Lower lobe of right lung (tissue), 2 donors: ENCODE results near the gene SYCN. TPM values are rescaled to one million over a fixed set of nuclear protein-coding genes. Genes with fewer than 3 reads are reported as not detected.
"Not testable (repeated sequence)": the region's sequence is repeated elsewhere in the genome, so short reads cannot be mapped to it uniquely, and the experiment has no call there.

Experiments
- ATAC-seq, 2 donors: fragments of 200-7000 bp; cut with Tn5 transposase; one replicate each; pipeline ENCODE4 v1.9.1; 2020 to 2022; ENCODE audit warnings: mild to moderate bottlenecking in 2 of 2, moderate library complexity in 2 of 2
- DNase-seq: peaks from one replicate; pipeline ENCODE4 v3.0.0-alpha.2; 2020
- H3K27ac ChIP-seq: fragments of 200-600 bp; one replicate; pipeline ENCODE4 v1.8.0; 2022
- H3K27me3 ChIP-seq: fragments of 200-600 bp; one replicate; pipeline ENCODE4 v1.8.0; 2022; ENCODE audit warnings: low read depth
- H3K36me3 ChIP-seq: fragments of 200-600 bp; one replicate; pipeline ENCODE4 v1.8.0; 2022; ENCODE audit warnings: mild to moderate bottlenecking
- H3K4me1 ChIP-seq: fragments of 200-600 bp; one replicate; pipeline ENCODE4 v1.8.0; 2022
- H3K4me3 ChIP-seq: fragments of 200-600 bp; one replicate; pipeline ENCODE4 v1.8.0; 2022; ENCODE audit warnings: mild to moderate bottlenecking
- H3K9me3 ChIP-seq: fragments of 200-600 bp; one replicate; pipeline ENCODE4 v1.8.0; 2022
- intact Hi-C: fragments of 100-400 bp; cut with DNase I; formaldehyde crosslinking; loops from one replicate; pipeline ENCODE4 v1.11.0; 2022
- total RNA-seq: library from RNA; stranded (reverse); fragmentation: NEBNext Ultra II Directional; extraction: Animal tissue kit (Norgen Biotek cat#: 25700); gene quantifications from one replicate; pipeline ENCODE4 v1.2.1, GENCODE V29; 2021
- TF ChIP-seq, protein P1 (sequence below): fragments of 200-600 bp; IDR thresholded peaks from one replicate; pipeline ENCODE4 v1.8.0; 2022; ENCODE audit warnings: antibody characterized with exemption, mild to moderate bottlenecking
- donor health status: DM: no; HTN: yes; CAD: no; lungs with severe emphysema.

SYCN gene
- total RNA-seq, 1 donor from 2014 or later, result not detected

DNA sequence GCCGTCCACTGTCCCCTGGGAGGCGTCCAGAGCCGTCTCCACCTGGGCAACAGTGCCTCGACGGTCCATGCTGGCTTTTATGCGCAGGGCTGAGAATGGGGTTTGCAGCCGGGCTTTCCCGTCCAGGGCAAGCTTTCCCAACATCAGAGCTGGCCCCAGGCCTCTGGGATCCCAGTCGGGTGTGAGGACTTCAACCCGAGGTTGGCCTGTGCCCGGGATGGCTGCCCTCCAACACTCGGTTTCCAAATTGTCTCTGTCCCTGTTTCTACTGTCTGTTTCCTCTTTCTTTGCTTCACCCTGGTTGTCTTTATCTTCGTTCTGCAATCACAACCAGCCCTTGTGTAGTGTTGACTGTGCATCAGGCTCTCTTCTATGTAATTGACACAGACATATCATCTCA is 44.7 kb upstream of the SYCN start, which contains the start of gene IFNL4:
TSS of gene IFNL4 (minus strand) at position 51 of the 400 bp plus-strand sequence.
- H3K27me3 ChIP-seq, result peaks cover 45% of the 10 kb centered on the region

DNA sequence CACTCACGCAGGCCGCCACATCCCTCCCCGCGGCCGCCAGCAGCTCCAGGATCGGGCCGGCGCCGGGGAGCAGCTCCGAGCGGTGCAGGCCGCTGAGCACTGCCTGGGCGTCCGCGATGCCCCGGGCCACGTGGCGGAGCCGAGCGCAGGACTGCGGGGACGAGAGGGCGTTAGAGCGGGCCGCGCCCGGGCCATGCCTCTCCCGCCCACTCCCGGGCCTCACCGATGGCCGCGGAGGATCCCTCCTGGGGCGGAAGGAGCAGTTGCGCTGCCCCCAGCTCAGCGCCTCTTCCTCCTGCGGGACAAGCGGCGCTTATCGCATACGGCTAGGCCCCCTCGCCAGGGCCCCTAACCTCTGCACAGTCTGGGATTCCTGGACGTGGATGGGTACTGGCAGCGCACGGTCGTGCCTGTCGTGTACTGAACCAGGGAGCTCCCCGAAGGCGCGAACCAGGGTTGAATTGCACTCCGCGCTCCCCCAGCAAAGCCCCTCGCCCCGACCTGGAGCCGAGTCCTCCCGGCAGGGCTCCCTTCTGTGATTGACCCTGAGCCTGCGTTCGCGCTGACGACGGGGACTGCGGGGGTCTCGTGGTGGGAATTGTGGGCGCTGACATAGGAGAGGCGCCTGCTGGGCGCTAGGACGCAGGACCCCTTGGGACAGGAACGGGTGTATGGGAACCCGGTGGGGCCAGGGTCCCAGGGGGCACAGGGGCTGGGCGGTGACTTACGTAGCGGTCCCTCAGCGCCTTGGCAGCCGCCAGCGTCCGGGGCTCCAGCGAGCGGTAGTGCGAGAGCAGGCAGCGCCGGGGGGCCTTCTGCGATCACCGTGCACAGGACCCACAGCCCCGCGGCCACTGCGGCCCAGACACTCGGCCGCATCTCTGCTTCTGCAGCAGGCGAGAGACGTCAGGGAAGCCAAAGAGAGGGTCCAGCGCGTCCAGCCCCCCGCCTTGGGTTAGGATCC is 43.9 kb upstream of the SYCN start:
- Histone ChIP-seq H3K9me3 (no peaks in the 10 kb centered on the region), H3K4me3 (peak overlapping the region; percentile 19), H3K4me1 (peaks cover 10% of the 10 kb centered on the region), H3K27me3 (peaks cover 49% of the 10 kb centered on the region), H3K36me3 (no peaks in the 10 kb centered on the region), H3K27ac (no peak overlapping the region)
- ATAC-seq (peak; percentile 69 to 71), DNase-seq (no peak)
- TF ChIP-seq, protein P1, sequence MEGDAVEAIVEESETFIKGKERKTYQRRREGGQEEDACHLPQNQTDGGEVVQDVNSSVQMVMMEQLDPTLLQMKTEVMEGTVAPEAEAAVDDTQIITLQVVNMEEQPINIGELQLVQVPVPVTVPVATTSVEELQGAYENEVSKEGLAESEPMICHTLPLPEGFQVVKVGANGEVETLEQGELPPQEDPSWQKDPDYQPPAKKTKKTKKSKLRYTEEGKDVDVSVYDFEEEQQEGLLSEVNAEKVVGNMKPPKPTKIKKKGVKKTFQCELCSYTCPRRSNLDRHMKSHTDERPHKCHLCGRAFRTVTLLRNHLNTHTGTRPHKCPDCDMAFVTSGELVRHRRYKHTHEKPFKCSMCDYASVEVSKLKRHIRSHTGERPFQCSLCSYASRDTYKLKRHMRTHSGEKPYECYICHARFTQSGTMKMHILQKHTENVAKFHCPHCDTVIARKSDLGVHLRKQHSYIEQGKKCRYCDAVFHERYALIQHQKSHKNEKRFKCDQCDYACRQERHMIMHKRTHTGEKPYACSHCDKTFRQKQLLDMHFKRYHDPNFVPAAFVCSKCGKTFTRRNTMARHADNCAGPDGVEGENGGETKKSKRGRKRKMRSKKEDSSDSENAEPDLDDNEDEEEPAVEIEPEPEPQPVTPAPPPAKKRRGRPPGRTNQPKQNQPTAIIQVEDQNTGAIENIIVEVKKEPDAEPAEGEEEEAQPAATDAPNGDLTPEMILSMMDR, result no peak
- intact Hi-C loops, result no loop called here

More for the DNA sequence above, 44.7 kb upstream of the SYCN start, which contains the start of gene IFNL4:
- Histone ChIP-seq H3K36me3 (no peaks in the 10 kb centered on the region), H3K27ac (no peak within 1 kb of the TSS), H3K4me3 (peak within 1 kb of the TSS; percentile 19), H3K9me3 (no peaks in the 10 kb centered on the region), H3K4me1 (peaks cover 10% of the 10 kb centered on the region)
- DNase-seq, result no peak
- ATAC-seq, result no peak
- intact Hi-C loops, result no loop called here
- TF ChIP-seq, protein P1, result no peak

DNA sequence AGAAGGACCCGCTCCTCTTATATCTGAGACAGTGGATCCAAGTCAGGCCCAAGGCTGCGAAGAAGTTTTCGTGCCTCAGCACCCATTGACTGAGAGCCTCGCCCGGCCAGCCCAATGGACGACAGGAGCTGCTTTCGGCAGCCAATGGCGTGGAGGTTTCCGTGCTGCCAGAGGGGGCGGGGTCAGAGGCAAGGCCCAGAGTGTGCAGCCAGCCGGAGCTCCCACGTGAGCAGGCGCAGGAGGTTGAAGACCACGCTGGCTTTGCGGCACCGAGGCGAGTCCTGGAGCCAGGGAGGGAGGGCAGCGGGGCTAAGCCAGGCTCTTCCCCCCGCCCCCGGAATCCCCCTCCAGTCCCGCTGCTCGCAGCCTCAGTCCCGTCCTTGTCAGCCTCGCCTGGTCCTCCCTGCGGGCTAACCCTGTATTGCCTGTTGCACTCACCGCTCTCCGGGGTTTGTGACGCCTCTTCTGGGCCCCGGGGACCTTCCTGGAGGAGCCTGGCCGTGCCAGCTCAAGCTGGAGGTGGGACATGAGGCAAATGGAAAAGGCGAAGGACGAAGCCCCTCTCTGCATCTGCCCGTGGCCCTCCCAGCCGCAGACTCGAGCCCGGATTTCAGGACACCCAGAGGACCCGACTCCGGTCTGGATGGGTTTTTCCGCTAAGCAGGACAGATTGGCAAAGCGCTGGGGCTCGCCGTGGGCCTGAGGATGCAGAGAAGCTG is 43.0 kb upstream of the SYCN start:
- peak; percentile 53 to 63 for ATAC-seq
- peak overlapping the region; percentile 19 for H3K4me3 ChIP-seq

DNA sequence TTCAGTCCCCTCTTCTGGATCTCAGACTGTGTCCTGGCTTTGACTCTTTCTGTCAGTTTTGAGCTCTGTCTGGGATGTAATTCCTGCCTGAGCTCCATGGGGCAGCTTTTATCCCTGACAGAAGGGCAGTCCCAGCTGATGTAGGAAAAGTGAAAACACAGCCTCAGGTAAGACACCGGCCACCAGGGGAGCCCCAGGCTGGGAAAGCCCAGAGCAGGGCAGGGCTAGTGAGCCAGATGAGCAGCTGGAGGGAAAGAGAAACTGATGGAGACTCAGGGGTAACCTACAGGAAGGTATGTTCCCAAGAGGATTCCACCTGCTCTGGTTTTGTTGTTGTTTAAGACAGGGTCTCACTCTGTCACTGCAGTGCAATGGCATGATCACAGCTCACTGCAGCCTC is 41.1 kb upstream of the SYCN start:
- not testable (repeated sequence) for H3K4me1 ChIP-seq

More for the DNA sequence above, 43.0 kb upstream of the SYCN start:
- TF ChIP-seq, protein P1, result no peak
- Histone ChIP-seq H3K27ac (no peak overlapping the region), H3K9me3 (no peaks in the 10 kb centered on the region), H3K4me1 (peaks cover 10% of the 10 kb centered on the region), H3K27me3 (peaks cover 49% of the 10 kb centered on the region), H3K36me3 (no peaks in the 10 kb centered on the region)
- intact Hi-C loops, result no loop called here
- peak; percentile 52 for DNase-seq

DNA sequence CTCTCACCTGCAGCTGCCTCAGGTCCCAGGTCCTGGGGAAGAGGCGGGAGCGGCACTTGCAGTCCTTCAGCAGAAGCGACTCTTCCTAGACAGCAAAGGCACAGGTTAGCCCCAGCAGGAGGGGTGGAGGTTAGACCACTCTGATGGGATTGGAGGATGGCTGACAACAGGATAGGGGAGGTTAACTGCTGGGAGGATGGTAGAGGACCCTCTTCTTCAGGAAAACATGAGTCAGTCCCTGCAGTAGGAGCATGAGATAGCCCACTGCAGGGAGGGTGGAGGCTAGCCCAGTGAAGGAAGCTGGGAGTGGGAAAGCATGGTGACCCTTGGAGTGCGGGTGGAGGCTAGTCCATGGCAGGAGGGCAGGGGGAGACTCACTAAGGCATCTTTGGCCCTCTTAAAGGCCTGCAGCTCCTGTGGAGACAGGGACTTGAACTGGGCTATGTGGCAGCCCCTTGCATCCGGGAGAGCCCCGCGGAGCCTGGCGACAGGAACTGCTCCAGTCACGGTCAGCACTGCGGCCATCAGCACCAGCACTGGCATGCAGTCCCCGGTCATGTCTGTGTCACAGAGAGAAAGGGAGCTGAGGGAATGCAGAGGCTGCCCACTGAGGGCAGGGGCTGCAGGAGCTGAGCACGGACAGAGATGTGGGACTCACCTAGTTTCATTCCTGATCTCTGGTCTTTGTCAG is 40.5 kb upstream of the SYCN start, which contains the start of gene IFNL3:
TSS of gene IFNL3 (minus strand) at position 597 of the 691 bp plus-strand sequence. CDS start at position 558, 39 bp downstream.
- H3K36me3 ChIP-seq, H3K9me3 ChIP-seq, H3K4me3 ChIP-seq, H3K4me1 ChIP-seq, ATAC-seq, DNase-seq, H3K27ac ChIP-seq, intact Hi-C loops: not testable (repeated sequence)
- H3K27me3 ChIP-seq, result peaks cover 41% of the 10 kb centered on the region

More for the DNA sequence above, 41.1 kb upstream of the SYCN start:
- peak in 1 of 2 donors; percentile 17 for ATAC-seq
- peaks cover 43% of the 10 kb centered on the region for H3K27me3 ChIP-seq
- H3K36me3 ChIP-seq, DNase-seq, H3K4me3 ChIP-seq, H3K9me3 ChIP-seq, intact Hi-C loops, H3K27ac ChIP-seq: not testable (repeated sequence)

DNA sequence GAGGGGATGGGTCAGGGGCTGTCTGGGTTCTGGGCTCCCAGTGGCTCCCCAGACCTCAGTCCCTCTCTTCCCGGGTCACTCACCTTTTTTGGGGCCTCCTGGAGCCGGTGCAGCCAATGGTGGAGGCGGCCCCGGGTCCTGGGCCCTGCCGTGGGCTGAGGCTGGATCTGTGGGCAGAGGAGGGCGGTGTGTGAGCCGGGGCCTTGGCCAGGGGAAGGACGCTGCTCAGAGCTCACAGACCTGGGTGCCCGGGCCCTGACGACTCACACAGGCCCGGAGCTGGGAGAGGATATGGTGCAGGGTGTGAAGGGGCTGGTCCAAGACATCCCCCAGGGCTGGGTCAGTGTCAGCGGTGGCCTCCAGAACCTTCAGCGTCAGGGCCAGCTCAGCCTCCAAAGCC is 39.7 kb upstream of the SYCN start:
- intact Hi-C loops, H3K4me3 ChIP-seq, ATAC-seq, H3K27ac ChIP-seq, DNase-seq, H3K36me3 ChIP-seq, H3K9me3 ChIP-seq, H3K4me1 ChIP-seq: not testable (repeated sequence)
- H3K27me3 ChIP-seq, result peaks cover 34% of the 10 kb centered on the region
